GM13976 (cell line): ENCODE measurements around the gene GLS.

Experiments
- DNase-seq: peaks from one replicate; pipeline ENCODE4 v3.0.0; 2012; ENCODE audit warnings: low spot score
- in situ Hi-C: fragments of 300-500 bp; cut with MboI; formaldehyde crosslinking; loops from one replicate; pipeline ENCODE4 v1.12.0; 2022; ENCODE audit warnings: low sequenced_read_pairs, mixed read lengths, inconsistent platforms; ENCODE audit not compliant: unreplicated experiment
- TF ChIP-seq, protein P1 (sequence below): IDR thresholded peaks from 2 replicates; pipeline ENCODE4 v1.5.1; 2012; ENCODE audit warnings: borderline replicate concordance, mild to moderate bottlenecking; ENCODE audit not compliant: insufficient read depth; ENCODE audit errors: extremely low read depth, missing control alignments, control extremely low read depth

GLS gene

DNA sequence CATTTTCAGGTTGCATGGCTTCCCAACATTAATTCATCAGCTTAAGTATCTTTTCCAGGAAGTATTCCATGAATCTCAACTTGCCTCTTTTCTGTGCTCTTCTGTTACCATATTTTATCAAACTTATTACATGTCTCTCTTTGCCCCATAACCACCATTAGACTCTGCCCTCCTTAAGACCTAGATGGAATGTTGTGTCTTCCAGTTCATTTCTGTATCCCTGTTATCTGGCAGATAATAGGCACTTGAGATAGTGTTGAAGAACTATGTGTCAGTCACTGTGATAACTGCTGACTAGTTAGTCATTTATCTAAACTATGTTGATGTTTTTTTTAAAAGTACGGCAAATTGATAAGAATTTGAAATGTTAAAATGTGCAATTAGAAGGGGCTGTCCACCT is 41.8 kb downstream of the GLS start:
- no peak for DNase-seq
- TF ChIP-seq, protein P1, sequence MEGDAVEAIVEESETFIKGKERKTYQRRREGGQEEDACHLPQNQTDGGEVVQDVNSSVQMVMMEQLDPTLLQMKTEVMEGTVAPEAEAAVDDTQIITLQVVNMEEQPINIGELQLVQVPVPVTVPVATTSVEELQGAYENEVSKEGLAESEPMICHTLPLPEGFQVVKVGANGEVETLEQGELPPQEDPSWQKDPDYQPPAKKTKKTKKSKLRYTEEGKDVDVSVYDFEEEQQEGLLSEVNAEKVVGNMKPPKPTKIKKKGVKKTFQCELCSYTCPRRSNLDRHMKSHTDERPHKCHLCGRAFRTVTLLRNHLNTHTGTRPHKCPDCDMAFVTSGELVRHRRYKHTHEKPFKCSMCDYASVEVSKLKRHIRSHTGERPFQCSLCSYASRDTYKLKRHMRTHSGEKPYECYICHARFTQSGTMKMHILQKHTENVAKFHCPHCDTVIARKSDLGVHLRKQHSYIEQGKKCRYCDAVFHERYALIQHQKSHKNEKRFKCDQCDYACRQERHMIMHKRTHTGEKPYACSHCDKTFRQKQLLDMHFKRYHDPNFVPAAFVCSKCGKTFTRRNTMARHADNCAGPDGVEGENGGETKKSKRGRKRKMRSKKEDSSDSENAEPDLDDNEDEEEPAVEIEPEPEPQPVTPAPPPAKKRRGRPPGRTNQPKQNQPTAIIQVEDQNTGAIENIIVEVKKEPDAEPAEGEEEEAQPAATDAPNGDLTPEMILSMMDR, result no peak
- in situ Hi-C loops, result no loop called here

DNA sequence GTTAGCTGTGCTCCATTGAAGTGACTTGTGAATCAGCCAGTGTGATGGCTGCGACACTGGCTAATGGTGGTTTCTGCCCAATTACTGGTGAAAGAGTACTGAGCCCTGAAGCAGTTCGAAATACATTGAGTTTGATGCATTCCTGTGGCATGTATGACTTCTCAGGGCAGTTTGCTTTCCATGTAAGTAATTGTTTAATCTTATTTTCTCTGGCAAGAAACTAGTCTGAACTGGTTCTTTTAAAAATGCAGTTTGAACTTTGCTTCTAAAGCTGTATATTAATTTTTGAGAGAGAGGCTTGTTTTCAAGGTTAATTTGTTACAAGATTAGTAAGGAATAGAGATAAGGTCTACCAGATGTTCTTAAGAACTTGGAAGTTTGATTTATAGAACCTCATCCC is 46.7 kb downstream of the GLS start:
- TF ChIP-seq, protein P1, result no peak
- in situ Hi-C loops, result no loop called here
- no peak for DNase-seq

DNA sequence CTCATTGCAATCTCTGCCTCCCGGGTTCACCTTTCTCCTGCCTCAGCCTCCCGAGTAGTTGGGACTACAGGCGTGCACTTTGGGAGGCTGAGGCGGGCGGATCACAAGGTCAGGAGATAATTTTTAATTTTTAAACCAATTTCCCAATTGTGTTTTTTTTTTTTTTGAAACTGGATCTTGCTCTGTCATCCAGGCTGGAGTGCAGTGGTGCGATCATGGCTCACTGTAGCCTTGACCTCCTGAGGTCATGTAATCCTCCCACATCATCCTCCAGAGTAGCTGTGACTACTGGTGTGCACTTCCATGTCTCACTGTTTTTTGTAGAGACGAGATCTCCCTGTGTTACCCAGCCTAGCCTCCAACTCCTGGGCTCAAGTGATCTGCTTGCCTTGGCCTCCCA is 49.3 kb downstream of the GLS start:
- no peak for DNase-seq
- in situ Hi-C loops, result no loop called here
- TF ChIP-seq, protein P1, result no peak

DNA sequence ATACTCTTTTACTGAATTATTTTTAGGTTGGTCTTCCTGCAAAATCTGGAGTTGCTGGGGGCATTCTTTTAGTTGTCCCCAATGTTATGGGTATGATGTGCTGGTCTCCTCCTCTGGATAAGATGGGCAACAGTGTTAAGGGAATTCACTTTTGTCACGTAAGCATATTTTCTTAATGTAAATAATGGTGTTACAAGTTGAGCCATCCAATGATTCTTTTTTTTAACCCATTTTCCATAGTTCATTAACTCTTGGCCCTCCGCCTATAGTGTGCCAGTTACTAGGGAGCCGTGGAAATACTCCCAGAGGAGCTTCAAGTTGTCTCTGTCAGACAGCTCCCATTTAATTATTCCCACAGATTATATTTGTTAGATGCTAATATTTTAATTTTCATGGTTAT is 49.8 kb downstream of the GLS start:
- no peak for DNase-seq
- TF ChIP-seq, protein P1, result no peak
- in situ Hi-C loops, result no loop called here

DNA sequence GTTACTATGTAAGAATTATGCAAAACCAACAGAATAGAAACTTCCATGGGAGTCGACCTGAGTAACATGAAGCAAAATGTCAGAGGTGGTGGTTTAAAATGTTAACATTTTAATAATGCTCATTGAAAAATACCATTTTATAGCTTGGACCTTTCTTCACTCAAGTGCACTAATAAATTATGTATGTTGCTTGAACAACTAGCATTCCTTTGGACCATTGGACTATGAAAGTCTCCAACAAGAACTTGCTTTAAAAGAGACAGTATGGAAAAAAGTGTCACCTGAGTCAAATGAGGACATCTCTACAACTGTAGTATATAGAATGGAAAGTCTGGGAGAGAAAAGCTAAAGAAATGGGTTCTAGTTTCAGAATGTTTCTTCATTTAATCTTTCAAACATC is 51.9 kb downstream of the GLS start:
- TF ChIP-seq, protein P1, result no peak
- no peak for DNase-seq
- in situ Hi-C loops, result no loop called here

DNA sequence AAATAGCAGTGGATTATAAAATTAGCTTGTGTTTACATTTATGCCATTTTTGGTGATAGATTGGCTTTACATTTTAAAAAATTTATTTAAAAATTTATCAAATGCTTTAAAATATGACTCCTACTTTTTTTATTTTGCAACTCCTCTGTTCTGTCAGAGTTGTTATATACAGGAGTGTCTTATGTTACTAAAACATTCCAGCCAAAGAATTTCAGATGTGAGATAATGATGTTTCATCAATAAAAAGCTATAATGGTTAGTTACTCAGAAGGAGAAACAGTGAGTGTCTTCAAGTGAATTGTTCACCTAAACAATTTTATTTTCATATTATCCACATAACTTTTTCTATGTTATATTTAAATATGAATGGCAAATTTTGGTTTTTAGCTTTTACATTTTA is 52.7 kb downstream of the GLS start:
- in situ Hi-C loops, result no loop called here
- TF ChIP-seq, protein P1, result no peak
- no peak for DNase-seq

DNA sequence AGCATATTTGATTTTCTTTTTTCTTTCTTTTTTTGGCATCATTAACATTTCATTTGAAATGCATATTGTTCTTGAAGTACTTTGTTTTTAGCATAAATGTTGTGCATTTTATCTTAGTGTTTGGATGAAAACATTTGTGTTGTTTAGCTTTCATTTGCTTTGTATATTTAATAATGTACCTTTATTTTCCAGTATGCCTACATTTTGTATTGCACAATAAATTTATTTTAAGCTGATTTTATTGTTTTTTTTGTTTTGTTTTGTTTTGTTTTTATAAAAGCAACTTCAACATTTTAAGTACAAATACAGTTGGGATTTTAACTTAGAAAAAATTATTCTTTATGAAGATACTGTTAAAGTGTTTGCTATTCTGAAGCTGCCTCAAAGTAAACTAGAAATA is 54.4 kb downstream of the GLS start:
- in situ Hi-C loops, result no loop called here
- DNase-seq, result no peak
- TF ChIP-seq, protein P1, result no peak
